Measurements from ENCODE around the gene KLHL7.

The KLHL7 gene

DNA sequence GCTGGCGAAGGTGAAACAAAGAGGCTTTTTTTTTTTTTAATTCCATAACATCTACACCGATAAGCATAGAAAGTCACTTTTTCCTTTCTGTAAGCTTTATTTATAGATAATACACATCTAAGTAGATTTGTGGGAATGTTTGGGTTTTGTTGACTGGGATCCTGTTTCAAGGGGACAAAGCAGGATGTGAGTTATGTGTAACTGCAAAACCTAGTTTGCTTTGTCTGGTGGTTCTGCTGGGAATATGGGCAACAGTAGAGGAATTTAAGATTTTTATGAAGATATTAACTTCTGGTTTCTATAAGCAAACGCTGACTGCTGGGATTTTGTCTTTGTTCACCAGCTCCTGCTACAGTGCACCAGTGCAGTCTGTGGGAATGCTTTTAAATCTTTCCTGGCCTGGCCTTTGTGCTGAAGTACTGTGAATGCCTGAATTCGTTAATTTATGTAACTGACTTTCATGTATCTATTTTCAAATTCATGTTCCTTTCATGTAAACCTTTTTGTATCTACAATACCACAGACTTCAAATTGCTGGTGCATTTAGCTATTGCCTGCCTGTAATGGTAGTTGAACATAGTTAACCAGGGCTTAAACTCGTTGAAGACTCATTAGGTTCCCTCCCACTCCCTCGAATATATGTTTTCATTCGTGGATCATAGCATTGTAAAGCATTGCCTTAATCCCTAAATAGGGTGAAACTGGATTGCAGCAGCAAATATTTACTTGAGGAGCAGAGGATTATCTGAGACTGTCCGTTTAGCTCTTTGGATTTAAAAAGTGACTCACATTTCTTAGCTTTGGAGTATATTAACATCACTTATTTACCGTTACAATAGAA, 1.5 kb downstream of the KLHL7 start:
- Histone ChIP-seq H3K4me3 (ENCODE audit: low read depth in 1 of 2, low read length in 2 of 2) (peak overlapping the region; percentile 88 to 96), H3K27ac (ENCODE audit: low read depth, low read length) (no peak overlapping the region), H3K9ac (ENCODE audit: low read depth in 1 of 2, low read length in 2 of 2) (peak overlapping the region; percentile 86 to 94)

DNA sequence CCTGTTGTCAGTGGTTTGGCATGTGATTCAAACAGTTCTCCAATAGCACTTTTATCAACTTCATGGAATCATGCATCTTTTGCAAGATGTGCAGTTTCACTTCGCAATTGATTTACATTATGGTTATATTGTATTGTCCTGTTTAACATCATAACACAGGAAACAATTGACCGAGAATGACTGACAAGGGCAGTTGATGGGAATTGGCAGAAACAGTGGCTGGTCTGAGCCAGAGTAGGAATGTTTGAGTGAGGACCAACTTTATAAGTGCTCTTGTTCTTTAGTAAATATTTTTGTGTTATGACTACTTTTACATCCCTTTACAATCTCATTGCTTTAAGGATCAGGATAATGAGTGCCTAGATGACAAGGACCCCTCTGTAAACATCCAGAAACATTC, 2.2 kb downstream of the KLHL7 start:
- peaks cover 14 to 27% of the 10 kb centered on the region in 2 donors for H3K4me1 ChIP-seq (ENCODE audit: control insufficient read depth in 1 of 2, insufficient read depth in 2 of 2, low read length in 2 of 2)
- H3K4me3 ChIP-seq (ENCODE audit: low read depth in 1 of 2, low read length in 2 of 2) = peak overlapping the region in 1 of 2 donors; percentile 96
- no peak overlapping the region for H3K27ac ChIP-seq (ENCODE audit: low read depth, low read length)
- no peaks in the 10 kb centered on the region for H3K36me3 ChIP-seq (ENCODE audit: control insufficient read depth in 1 of 2, insufficient read depth in 2 of 2, low read length in 2 of 2)
- no peaks in the 10 kb centered on the region for H3K27me3 ChIP-seq (ENCODE audit: control insufficient read depth in 1 of 2, insufficient read depth in 2 of 2, low read length in 2 of 2)
- no peaks in the 10 kb centered on the region for H3K9me3 ChIP-seq (ENCODE audit: control insufficient read depth in 1 of 2, low read length in 2 of 2)
- H3K9ac ChIP-seq (ENCODE audit: low read depth in 1 of 2, low read length in 2 of 2) = no peak overlapping the region

More for the DNA sequence above, 1.5 kb downstream of the KLHL7 start:
- Histone ChIP-seq H3K4me1 (ENCODE audit: control insufficient read depth in 1 of 2, insufficient read depth in 2 of 2, low read length in 2 of 2) (peaks cover 14 to 27% of the 10 kb centered on the region in 2 donors), H3K27me3 (ENCODE audit: control insufficient read depth in 1 of 2, insufficient read depth in 2 of 2, low read length in 2 of 2) (no peaks in the 10 kb centered on the region), H3K36me3 (ENCODE audit: control insufficient read depth in 1 of 2, insufficient read depth in 2 of 2, low read length in 2 of 2) (no peaks in the 10 kb centered on the region), H3K9me3 (ENCODE audit: control insufficient read depth in 1 of 2, low read length in 2 of 2) (peaks cover 0 to 2% of the 10 kb centered on the region in 2 donors)

DNA sequence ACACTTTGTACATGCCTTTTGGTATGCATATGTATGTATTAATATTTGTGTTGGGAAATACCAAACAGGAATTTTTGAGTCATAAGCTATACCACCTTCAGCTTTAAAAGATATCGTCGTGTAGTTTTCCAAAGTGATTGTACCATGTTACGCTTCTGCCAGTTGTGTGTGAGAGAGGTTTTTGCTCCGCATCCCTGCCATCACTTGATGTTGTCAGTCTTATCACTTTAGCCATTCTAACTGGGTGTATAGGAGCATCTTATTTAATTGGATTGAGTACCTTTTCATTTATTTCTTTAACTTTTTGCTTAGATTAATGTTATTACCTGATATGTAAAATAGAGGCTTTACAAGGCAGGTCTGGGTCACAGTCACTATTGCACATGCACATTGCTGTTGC, 3.4 kb downstream of the KLHL7 start:
- H3K27ac ChIP-seq (ENCODE audit: low read depth, low read length) = no peak overlapping the region
- no peaks in the 10 kb centered on the region for H3K27me3 ChIP-seq (ENCODE audit: control insufficient read depth in 1 of 2, insufficient read depth in 2 of 2, low read length in 2 of 2)
- peaks cover 14 to 27% of the 10 kb centered on the region in 2 donors for H3K4me1 ChIP-seq (ENCODE audit: control insufficient read depth in 1 of 2, insufficient read depth in 2 of 2, low read length in 2 of 2)
- no peak overlapping the region for H3K4me3 ChIP-seq (ENCODE audit: low read depth in 1 of 2, low read length in 2 of 2)
- no peak overlapping the region for H3K9ac ChIP-seq (ENCODE audit: low read depth in 1 of 2, low read length in 2 of 2)
- H3K9me3 ChIP-seq (ENCODE audit: control insufficient read depth in 1 of 2, low read length in 2 of 2) = no peaks in the 10 kb centered on the region
- H3K36me3 ChIP-seq (ENCODE audit: control insufficient read depth in 1 of 2, insufficient read depth in 2 of 2, low read length in 2 of 2) = no peaks in the 10 kb centered on the region

DNA sequence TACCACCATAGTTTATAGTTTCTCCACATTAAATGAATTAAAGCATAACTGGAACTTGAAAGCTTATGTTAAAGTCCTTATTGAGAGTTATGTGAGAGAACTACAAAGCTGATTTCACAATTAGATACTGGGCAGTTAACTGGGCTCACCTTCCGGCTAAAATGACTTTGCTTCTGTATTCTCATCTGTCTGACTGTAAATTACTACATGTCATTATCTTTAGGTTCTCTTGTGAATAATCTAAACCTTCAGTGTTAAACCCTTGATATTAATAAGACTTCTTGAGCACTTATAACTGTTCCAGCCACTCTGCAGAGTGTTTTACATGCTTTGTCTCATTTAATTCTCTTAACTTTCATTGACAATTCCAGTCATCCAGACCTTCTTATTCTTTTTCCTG, 3.9 kb downstream of the KLHL7 start:
- no peaks in the 10 kb centered on the region for H3K27me3 ChIP-seq (ENCODE audit: control insufficient read depth in 1 of 2, insufficient read depth in 2 of 2, low read length in 2 of 2)
- no peak overlapping the region for H3K27ac ChIP-seq (ENCODE audit: low read depth, low read length)
- no peak overlapping the region for H3K9ac ChIP-seq (ENCODE audit: low read depth in 1 of 2, low read length in 2 of 2)
- H3K4me3 ChIP-seq (ENCODE audit: low read depth in 1 of 2, low read length in 2 of 2) = no peak overlapping the region
- H3K9me3 ChIP-seq (ENCODE audit: control insufficient read depth in 1 of 2, low read length in 2 of 2) = no peaks in the 10 kb centered on the region
- peaks cover 14 to 27% of the 10 kb centered on the region in 2 donors for H3K4me1 ChIP-seq (ENCODE audit: control insufficient read depth in 1 of 2, insufficient read depth in 2 of 2, low read length in 2 of 2)
- no peaks in the 10 kb centered on the region for H3K36me3 ChIP-seq (ENCODE audit: control insufficient read depth in 1 of 2, insufficient read depth in 2 of 2, low read length in 2 of 2)

DNA sequence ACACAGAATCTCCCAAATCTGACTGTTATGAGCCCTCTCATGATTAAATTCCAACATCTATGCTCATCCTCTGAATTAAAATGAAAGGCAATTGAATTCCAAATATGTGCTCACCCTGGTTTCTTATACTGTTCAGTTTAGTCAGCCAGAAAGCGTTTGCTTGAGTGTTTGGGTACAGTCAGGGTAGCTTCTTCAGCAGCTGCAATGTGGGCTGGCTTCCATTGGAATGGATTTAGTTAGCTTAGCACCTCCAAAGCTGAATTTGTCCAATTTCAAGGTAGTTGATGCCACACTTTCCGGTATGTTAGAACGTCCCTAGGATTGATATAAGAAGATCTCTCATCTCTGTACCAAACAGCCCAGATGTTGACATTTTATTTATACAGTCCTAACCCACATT, 9.3 kb downstream of the KLHL7 start:
- H3K9me3 ChIP-seq (ENCODE audit: control insufficient read depth in 1 of 2, low read length in 2 of 2) = no peaks in the 10 kb centered on the region
- no peak overlapping the region for H3K27ac ChIP-seq (ENCODE audit: low read depth, low read length)
- H3K36me3 ChIP-seq (ENCODE audit: control insufficient read depth in 1 of 2, insufficient read depth in 2 of 2, low read length in 2 of 2) = no peaks in the 10 kb centered on the region
- no peak overlapping the region for H3K9ac ChIP-seq (ENCODE audit: low read depth in 1 of 2, low read length in 2 of 2)
- H3K4me3 ChIP-seq (ENCODE audit: low read depth in 1 of 2, low read length in 2 of 2) = no peak overlapping the region
- H3K27me3 ChIP-seq (ENCODE audit: control insufficient read depth in 1 of 2, insufficient read depth in 2 of 2, low read length in 2 of 2) = no peaks in the 10 kb centered on the region
- no peaks in the 10 kb centered on the region for H3K4me1 ChIP-seq (ENCODE audit: control insufficient read depth in 1 of 2, insufficient read depth in 2 of 2, low read length in 2 of 2)

DNA sequence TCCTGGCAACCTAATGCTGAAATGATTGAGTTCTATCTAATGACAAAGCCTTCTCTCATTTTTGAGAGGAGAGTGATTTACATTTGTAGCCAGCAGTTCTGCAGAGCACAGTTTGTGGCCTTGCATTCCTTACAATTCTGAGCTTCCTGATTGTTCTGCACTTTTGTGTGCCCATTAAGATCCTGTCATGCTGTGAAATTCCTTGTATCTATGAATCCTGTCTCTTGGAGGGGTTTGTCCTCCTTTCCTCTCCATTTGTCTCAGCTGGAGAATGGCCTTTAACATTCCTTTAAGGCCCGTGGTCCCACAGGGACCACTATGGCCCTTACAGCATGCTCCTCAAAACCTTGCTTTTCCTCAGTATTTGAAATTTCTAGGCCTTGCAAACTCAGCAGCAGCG, 10.4 kb downstream of the KLHL7 start:
- no peak overlapping the region for H3K27ac ChIP-seq (ENCODE audit: low read depth, low read length)
- no peak overlapping the region for H3K4me3 ChIP-seq (ENCODE audit: low read depth in 1 of 2, low read length in 2 of 2)
- H3K9me3 ChIP-seq (ENCODE audit: control insufficient read depth in 1 of 2, low read length in 2 of 2) = no peaks in the 10 kb centered on the region
- H3K27me3 ChIP-seq (ENCODE audit: control insufficient read depth in 1 of 2, insufficient read depth in 2 of 2, low read length in 2 of 2) = no peaks in the 10 kb centered on the region
- no peak overlapping the region for H3K9ac ChIP-seq (ENCODE audit: low read depth in 1 of 2, low read length in 2 of 2)
- no peaks in the 10 kb centered on the region for H3K4me1 ChIP-seq (ENCODE audit: control insufficient read depth in 1 of 2, insufficient read depth in 2 of 2, low read length in 2 of 2)
- no peaks in the 10 kb centered on the region for H3K36me3 ChIP-seq (ENCODE audit: control insufficient read depth in 1 of 2, insufficient read depth in 2 of 2, low read length in 2 of 2)

DNA sequence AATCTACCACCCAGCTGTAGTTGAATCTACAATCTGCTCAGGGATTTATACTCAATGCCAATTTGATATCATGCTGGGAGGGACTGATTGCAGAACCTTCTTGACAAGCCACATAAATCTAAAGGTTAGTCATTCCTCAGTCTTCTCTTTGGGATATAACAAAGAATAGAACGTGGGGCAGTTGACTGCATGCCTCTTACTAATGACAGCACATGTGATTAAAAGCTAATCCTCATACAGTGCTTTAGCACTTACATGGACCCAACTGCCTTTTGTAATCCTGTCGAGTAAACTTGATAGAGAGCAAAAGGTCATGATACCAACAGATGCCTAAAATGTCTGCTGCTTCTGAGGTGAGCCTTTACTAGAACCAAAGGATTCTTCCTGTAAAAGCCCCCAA, 12.3 kb downstream of the KLHL7 start:
- no peaks in the 10 kb centered on the region for H3K4me1 ChIP-seq (ENCODE audit: control insufficient read depth in 1 of 2, insufficient read depth in 2 of 2, low read length in 2 of 2)
- no peaks in the 10 kb centered on the region for H3K27me3 ChIP-seq (ENCODE audit: control insufficient read depth in 1 of 2, insufficient read depth in 2 of 2, low read length in 2 of 2)
- no peaks in the 10 kb centered on the region for H3K36me3 ChIP-seq (ENCODE audit: control insufficient read depth in 1 of 2, insufficient read depth in 2 of 2, low read length in 2 of 2)
- no peak overlapping the region for H3K9ac ChIP-seq (ENCODE audit: low read depth in 1 of 2, low read length in 2 of 2)
- H3K4me3 ChIP-seq (ENCODE audit: low read depth in 1 of 2, low read length in 2 of 2) = no peak overlapping the region
- H3K9me3 ChIP-seq (ENCODE audit: control insufficient read depth in 1 of 2, low read length in 2 of 2) = no peaks in the 10 kb centered on the region
- H3K27ac ChIP-seq (ENCODE audit: low read depth, low read length) = no peak overlapping the region

DNA sequence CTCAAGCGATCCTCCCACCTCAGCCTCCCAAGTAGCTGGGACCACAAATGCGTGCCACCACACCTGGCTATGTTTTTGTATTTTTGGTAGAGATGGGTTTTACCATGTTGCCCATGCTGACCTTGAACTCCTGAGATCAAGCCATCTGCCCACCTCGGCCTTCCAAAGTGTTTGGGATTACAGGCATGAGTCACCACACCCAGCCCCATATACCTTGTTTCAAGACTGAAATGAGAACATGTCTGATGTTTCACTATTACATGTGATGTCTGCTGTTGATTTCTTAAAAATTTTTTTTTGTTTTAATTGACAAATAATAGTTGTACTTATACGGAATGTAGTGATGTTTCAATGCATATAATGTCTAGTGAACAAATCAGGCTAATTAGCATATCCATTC, 14.5 kb downstream of the KLHL7 start:
- Histone ChIP-seq H3K27ac (ENCODE audit: low read depth, low read length) (no peak overlapping the region), H3K27me3 (ENCODE audit: control insufficient read depth in 1 of 2, insufficient read depth in 2 of 2, low read length in 2 of 2) (no peaks in the 10 kb centered on the region), H3K4me1 (ENCODE audit: control insufficient read depth in 1 of 2, insufficient read depth in 2 of 2, low read length in 2 of 2) (no peaks in the 10 kb centered on the region)

GRCh38 chr7:23121165-23121564, 15.6 kb downstream of the KLHL7 start:
- Histone ChIP-seq H3K4me3 (ENCODE audit: low read depth in 1 of 2, low read length in 2 of 2) (no peak overlapping the region), H3K36me3 (ENCODE audit: control insufficient read depth in 1 of 2, insufficient read depth in 2 of 2, low read length in 2 of 2) (peaks cover 5 to 9% of the 10 kb centered on the region in 2 donors), H3K27ac (ENCODE audit: low read depth, low read length) (no peak overlapping the region), H3K9ac (ENCODE audit: low read depth in 1 of 2, low read length in 2 of 2) (no peak overlapping the region), H3K9me3 (ENCODE audit: control insufficient read depth in 1 of 2, low read length in 2 of 2) (no peaks in the 10 kb centered on the region), H3K27me3 (ENCODE audit: control insufficient read depth in 1 of 2, insufficient read depth in 2 of 2, low read length in 2 of 2) (no peaks in the 10 kb centered on the region), H3K4me1 (ENCODE audit: control insufficient read depth in 1 of 2, insufficient read depth in 2 of 2, low read length in 2 of 2) (no peaks in the 10 kb centered on the region)

More for the DNA sequence above, 14.5 kb downstream of the KLHL7 start:
- Histone ChIP-seq H3K9me3 (ENCODE audit: control insufficient read depth in 1 of 2, low read length in 2 of 2) (no peaks in the 10 kb centered on the region), H3K36me3 (ENCODE audit: control insufficient read depth in 1 of 2, insufficient read depth in 2 of 2, low read length in 2 of 2) (no peaks in the 10 kb centered on the region), H3K4me3 (ENCODE audit: low read depth in 1 of 2, low read length in 2 of 2) (no peak overlapping the region), H3K9ac (ENCODE audit: low read depth in 1 of 2, low read length in 2 of 2) (no peak overlapping the region)

DNA sequence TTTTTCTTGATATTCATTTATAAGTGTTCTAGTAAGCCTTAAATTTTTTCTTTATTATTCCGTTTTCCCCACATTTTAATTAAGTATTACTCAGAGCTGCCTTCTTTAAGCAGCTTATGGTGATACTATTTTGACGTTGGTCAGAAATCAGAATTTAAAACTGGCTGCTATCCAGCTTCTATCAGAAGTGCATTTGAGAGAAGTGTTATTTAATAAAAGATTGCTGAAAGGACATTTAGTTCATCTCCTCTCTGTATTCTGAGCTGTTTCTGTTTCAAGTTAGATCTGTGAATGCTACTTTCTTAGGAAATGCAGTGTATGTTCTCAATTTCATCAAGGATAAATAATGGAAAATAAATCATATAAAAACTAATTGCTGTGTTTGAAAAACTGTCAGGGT, 17.4 kb downstream of the KLHL7 start:
- no peak overlapping the region for H3K9ac ChIP-seq (ENCODE audit: low read depth in 1 of 2, low read length in 2 of 2)
- peaks cover 11 to 18% of the 10 kb centered on the region in 2 donors for H3K36me3 ChIP-seq (ENCODE audit: control insufficient read depth in 1 of 2, insufficient read depth in 2 of 2, low read length in 2 of 2)
- H3K4me1 ChIP-seq (ENCODE audit: control insufficient read depth in 1 of 2, insufficient read depth in 2 of 2, low read length in 2 of 2) = no peaks in the 10 kb centered on the region
- H3K27me3 ChIP-seq (ENCODE audit: control insufficient read depth in 1 of 2, insufficient read depth in 2 of 2, low read length in 2 of 2) = no peaks in the 10 kb centered on the region
- no peaks in the 10 kb centered on the region for H3K9me3 ChIP-seq (ENCODE audit: control insufficient read depth in 1 of 2, low read length in 2 of 2)
- no peak overlapping the region for H3K27ac ChIP-seq (ENCODE audit: low read depth, low read length)
- no peak overlapping the region for H3K4me3 ChIP-seq (ENCODE audit: low read depth in 1 of 2, low read length in 2 of 2)

Data from duodenal mucosa (tissue), 2 donors.